ENCODE measurements around the gene NT5C1A.

The NT5C1A gene

GRCh38 chr1:39689214-39689613 is 17.3 kb upstream of the NT5C1A start:
- DNase-seq, result no peak

- no peak for DNase-seq
Observed at GRCh38 chr1:39688706-39689105, 16.8 kb upstream of the NT5C1A start.

- DNase-seq, result no peak
Observed at GRCh38 chr1:39687243-39687642, 15.3 kb upstream of the NT5C1A start.

- DNase-seq, result no peak
Observed at GRCh38 chr1:39685071-39685470, 13.2 kb upstream of the NT5C1A start.

- no peak for DNase-seq
Observed at GRCh38 chr1:39684313-39684664, 12.4 kb upstream of the NT5C1A start.

GRCh38 chr1:39683591-39684312 is 11.8 kb upstream of the NT5C1A start:
- DNase-seq, result no peak

- no peak for DNase-seq
Observed at GRCh38 chr1:39681999-39682398, 10.1 kb upstream of the NT5C1A start.

GRCh38 chr1:39681294-39681693 is 9.4 kb upstream of the NT5C1A start:
- no peak for DNase-seq

GRCh38 chr1:39680751-39681150 is 8.8 kb upstream of the NT5C1A start:
- no peak for DNase-seq

GRCh38 chr1:39679821-39680220 is 7.9 kb upstream of the NT5C1A start:
- no peak for DNase-seq

- DNase-seq, result no peak
Observed at GRCh38 chr1:39678889-39679288, 7.0 kb upstream of the NT5C1A start.

- DNase-seq, result no peak
Observed at GRCh38 chr1:39677645-39678044, 5.7 kb upstream of the NT5C1A start.

GRCh38 chr1:39676948-39677548 is 5.1 kb upstream of the NT5C1A start:
- DNase-seq, result no peak

- no peak for DNase-seq
Observed at GRCh38 chr1:39675220-39675619, 3.3 kb upstream of the NT5C1A start.

GRCh38 chr1:39673215-39673614 is 1.3 kb upstream of the NT5C1A start:
- no peak for DNase-seq

GRCh38 chr1:39672551-39672947 is 642 bp upstream of the NT5C1A start:
- DNase-seq, result no peak

GRCh38 chr1:39671433-39671792 is 494 bp downstream of the NT5C1A start:
- DNase-seq, result no peak

GRCh38 chr1:39670689-39671088 is 1.2 kb downstream of the NT5C1A start:
- DNase-seq, result no peak

- no peak for DNase-seq
Observed at GRCh38 chr1:39668894-39669293, 3.0 kb downstream of the NT5C1A start.

GRCh38 chr1:39668111-39668510 is 3.8 kb downstream of the NT5C1A start:
- no peak for DNase-seq

GRCh38 chr1:39666772-39667171 is 5.1 kb downstream of the NT5C1A start:
- DNase-seq, result no peak

GRCh38 chr1:39663559-39663958 is 8.3 kb downstream of the NT5C1A start:
- no peak for DNase-seq

GRCh38 chr1:39662861-39663260 is 9.0 kb downstream of the NT5C1A start:
- DNase-seq, result no peak

- no peak for DNase-seq
Observed at GRCh38 chr1:39659538-39659937, 12.4 kb downstream of the NT5C1A start.

GRCh38 chr1:39659110-39659509 is 12.8 kb downstream of the NT5C1A start:
- no peak for DNase-seq
